ENCODE results near the gene RANBP1. TPM values are rescaled to one million over a fixed set of nuclear protein-coding genes. Genes with fewer than 3 reads are reported as not detected.

Gene RANBP1
- total and polyA plus RNA-seq, 9 of the 15 experiments (the other 6 are each of a cell fraction or from before 2014, with no cell fraction given): 162 to 2,891 (median 1,289) TPM

DNA sequence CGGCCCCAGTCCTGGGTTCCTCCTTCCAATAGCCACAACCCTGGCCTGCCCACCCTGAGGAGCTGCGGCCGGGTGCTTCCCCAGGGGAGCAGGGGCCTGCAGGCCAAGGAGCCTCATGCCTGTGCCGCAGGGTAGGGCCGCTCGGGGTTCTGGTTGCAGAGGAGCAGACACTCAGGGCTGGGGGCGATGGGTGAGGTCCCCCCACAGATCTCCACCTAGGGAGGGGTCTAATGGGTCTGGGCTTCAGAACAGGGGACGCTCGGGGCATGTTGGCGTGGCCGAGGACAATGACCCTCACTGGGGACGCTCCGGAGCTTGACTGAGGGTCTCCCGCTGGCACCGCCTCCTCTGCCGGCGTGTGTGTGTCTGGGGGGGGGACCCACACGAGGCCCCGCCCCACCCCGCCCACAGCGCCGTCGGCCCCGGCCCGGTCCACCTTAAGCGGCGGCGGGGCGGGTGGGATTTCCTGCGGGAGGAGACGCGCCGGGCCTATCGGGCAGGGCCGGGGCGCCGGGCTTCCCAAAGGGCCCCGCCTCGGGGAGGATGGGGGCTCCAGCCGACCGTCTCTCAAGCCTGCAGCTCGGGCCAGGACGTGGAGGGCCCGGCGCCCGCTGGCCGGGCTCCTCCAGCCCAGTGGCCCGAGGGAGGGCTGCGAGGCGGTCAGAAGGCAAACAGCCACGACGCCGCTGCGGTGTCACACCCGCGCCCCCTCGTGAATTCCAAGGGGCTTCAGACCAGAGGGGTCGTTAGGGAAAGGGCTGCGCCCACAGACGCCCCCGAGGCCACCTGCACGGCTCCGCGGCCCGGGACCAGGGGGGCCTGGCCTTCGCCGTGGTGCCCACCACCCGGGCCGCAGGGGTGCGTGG lies 15.1 kb downstream of the RANBP1 start (continued):
- TF ChIP-seq, protein P1, sequence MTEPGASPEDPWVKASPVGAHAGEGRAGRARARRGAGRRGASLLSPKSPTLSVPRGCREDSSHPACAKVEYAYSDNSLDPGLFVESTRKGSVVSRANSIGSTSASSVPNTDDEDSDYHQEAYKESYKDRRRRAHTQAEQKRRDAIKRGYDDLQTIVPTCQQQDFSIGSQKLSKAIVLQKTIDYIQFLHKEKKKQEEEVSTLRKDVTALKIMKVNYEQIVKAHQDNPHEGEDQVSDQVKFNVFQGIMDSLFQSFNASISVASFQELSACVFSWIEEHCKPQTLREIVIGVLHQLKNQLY (CRISPR knock-in tag; conservative IDR thresholded peaks at IDR 0.05): peak; percentile 11 to 59; a peak in 2 of 4 replicates
- TF ChIP-seq PHF8 (IDR thresholded peaks at IDR 0.05; ENCODE audit: borderline replicate concordance, low read length): peak; percentile 79; the same call in 1 of the 2 replicates
- TF ChIP-seq, protein P2, sequence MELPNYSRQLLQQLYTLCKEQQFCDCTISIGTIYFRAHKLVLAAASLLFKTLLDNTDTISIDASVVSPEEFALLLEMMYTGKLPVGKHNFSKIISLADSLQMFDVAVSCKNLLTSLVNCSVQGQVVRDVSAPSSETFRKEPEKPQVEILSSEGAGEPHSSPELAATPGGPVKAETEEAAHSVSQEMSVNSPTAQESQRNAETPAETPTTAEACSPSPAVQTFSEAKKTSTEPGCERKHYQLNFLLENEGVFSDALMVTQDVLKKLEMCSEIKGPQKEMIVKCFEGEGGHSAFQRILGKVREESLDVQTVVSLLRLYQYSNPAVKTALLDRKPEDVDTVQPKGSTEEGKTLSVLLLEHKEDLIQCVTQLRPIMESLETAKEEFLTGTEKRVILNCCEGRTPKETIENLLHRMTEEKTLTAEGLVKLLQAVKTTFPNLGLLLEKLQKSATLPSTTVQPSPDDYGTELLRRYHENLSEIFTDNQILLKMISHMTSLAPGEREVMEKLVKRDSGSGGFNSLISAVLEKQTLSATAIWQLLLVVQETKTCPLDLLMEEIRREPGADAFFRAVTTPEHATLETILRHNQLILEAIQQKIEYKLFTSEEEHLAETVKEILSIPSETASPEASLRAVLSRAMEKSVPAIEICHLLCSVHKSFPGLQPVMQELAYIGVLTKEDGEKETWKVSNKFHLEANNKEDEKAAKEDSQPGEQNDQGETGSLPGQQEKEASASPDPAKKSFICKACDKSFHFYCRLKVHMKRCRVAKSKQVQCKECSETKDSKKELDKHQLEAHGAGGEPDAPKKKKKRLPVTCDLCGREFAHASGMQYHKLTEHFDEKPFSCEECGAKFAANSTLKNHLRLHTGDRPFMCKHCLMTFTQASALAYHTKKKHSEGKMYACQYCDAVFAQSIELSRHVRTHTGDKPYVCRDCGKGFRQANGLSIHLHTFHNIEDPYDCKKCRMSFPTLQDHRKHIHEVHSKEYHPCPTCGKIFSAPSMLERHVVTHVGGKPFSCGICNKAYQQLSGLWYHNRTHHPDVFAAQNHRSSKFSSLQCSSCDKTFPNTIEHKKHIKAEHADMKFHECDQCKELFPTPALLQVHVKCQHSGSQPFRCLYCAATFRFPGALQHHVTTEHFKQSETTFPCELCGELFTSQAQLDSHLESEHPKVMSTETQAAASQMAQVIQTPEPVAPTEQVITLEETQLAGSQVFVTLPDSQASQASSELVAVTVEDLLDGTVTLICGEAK (IDR thresholded peaks at IDR 0.05): peak; percentile 67
- TF ChIP-seq, protein P2 (CRISPR knock-in tag; IDR thresholded peaks at IDR 0.05): peak; percentile 63
- TF ChIP-seq MAZ (CRISPR knock-in tag; conservative IDR thresholded peaks at IDR 0.05 in 1 of 2, IDR thresholded peaks at IDR 0.05 in 1 of 2): peak; percentile 96 to 99
- TF ChIP-seq, protein P3, sequence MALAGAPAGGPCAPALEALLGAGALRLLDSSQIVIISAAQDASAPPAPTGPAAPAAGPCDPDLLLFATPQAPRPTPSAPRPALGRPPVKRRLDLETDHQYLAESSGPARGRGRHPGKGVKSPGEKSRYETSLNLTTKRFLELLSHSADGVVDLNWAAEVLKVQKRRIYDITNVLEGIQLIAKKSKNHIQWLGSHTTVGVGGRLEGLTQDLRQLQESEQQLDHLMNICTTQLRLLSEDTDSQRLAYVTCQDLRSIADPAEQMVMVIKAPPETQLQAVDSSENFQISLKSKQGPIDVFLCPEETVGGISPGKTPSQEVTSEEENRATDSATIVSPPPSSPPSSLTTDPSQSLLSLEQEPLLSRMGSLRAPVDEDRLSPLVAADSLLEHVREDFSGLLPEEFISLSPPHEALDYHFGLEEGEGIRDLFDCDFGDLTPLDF (CRISPR knock-in tag; IDR thresholded peaks at IDR 0.05): 0 out of 2 replicates have a peak, but pooled peaks have one; percentile 23
- TF ChIP-seq BRCA1 (IDR thresholded peaks at IDR 0.05): no peak
- TF ChIP-seq BRCA1 (CRISPR knock-in tag; IDR thresholded peaks at IDR 0.05): no peak
- peak; percentile 74; the same call in 1 of the 2 replicates for TF ChIP-seq HNRNPL (IDR thresholded peaks at IDR 0.05; ENCODE audit: low read depth, low read length)
- peak; percentile 90 for TF ChIP-seq CXXC5 (CRISPR knock-in tag; IDR thresholded peaks at IDR 0.05)
- TF ChIP-seq ZNF197 (CRISPR knock-in tag; IDR thresholded peaks at IDR 0.05; ENCODE audit: low read depth): no peak
- no peak for TF ChIP-seq DDX20 (tag; IDR thresholded peaks at IDR 0.05; ENCODE audit: low read depth)
- no peak for TF ChIP-seq C11orf30 (IDR thresholded peaks at IDR 0.05; ENCODE audit: low read depth)
- TF ChIP-seq PPARD (CRISPR knock-in tag; IDR thresholded peaks at IDR 0.05): peak; percentile 63; the same call in 1 of the 2 replicates
- TF ChIP-seq NCOA6 (IDR thresholded peaks at IDR 0.05): no peak; the same call in 1 of the 2 replicates
- no peak for TF ChIP-seq BHLHE40 (IDR thresholded peaks at IDR 0.05; ENCODE audit: low read length)
- peak; percentile 57 for TF ChIP-seq GTF2A2 (tag; IDR thresholded peaks at IDR 0.05)

All from K562 (cell line).